Activated naive CD8-positive, alpha-beta T cell treated with anti-CD3 and anti-CD28 coated beads for 36 hours (primary cell): Measurements from ENCODE around the gene ADAM12. TPM values are rescaled to one million over a fixed set of nuclear protein-coding genes. Genes with fewer than 3 reads are reported as not detected.
A peak's percentile ranks its signal among the peaks of the same experiment; 100 is the strongest.

Experiments
- DNase-seq: peaks from one replicate; pipeline ENCODE4 v3.0.0; 2021
- H3K27ac Mint-ChIP-seq: one replicate; pipeline ENCODE4 v1.8.0; 2022; ENCODE audit warnings: mild to moderate bottlenecking, moderate library complexity, mixed read lengths
- H3K27me3 Mint-ChIP-seq: one replicate; pipeline ENCODE4 v1.8.0; 2022; ENCODE audit warnings: mild to moderate bottlenecking, mixed read lengths
- H3K36me3 Mint-ChIP-seq: one replicate; pipeline ENCODE4 v1.8.0; 2021; ENCODE audit warnings: mild to moderate bottlenecking, mixed read lengths
- H3K4me1 Mint-ChIP-seq: one replicate; pipeline ENCODE4 v1.8.0; 2021; ENCODE audit warnings: mixed read lengths
- H3K4me3 Mint-ChIP-seq: one replicate; pipeline ENCODE4 v1.8.0; 2022; ENCODE audit warnings: mild to moderate bottlenecking, moderate library complexity, mixed read lengths
- H3K9me3 Mint-ChIP-seq: one replicate; pipeline ENCODE4 v1.8.0; 2022; ENCODE audit warnings: mixed read lengths
- total RNA-seq, 2 experiments: library from RNA; stranded (reverse); gene quantifications; one replicate each; pipeline ENCODE4 v1.2.3, GENCODE V29; 2021

The ADAM12 gene
- total RNA-seq, 2 experiments from 2014 or later: 0.08 TPM; not detected in 1

GRCh38 chr10:126420567-126421300, 32.5 kb upstream of the ADAM12 start:
- no peak for DNase-seq
- no peak overlapping the region for H3K4me3 Mint-ChIP-seq
- H3K27me3 Mint-ChIP-seq: peaks cover 7% of the 10 kb centered on the region
- H3K27ac Mint-ChIP-seq: no peak overlapping the region
- peaks cover 20% of the 10 kb centered on the region for H3K9me3 Mint-ChIP-seq
- no peaks in the 10 kb centered on the region for H3K36me3 Mint-ChIP-seq
- no peaks in the 10 kb centered on the region for H3K4me1 Mint-ChIP-seq

GRCh38 chr10:126417220-126417825, 29.0 kb upstream of the ADAM12 start:
- H3K27me3 Mint-ChIP-seq: peaks cover 7% of the 10 kb centered on the region
- H3K9me3 Mint-ChIP-seq: peaks cover 8% of the 10 kb centered on the region
- H3K4me1 Mint-ChIP-seq: no peaks in the 10 kb centered on the region

GRCh38 chr10:126409821-126410220, 21.5 kb upstream of the ADAM12 start:
- no peak for DNase-seq
- H3K9me3 Mint-ChIP-seq: no peaks in the 10 kb centered on the region
- H3K36me3 Mint-ChIP-seq: no peaks in the 10 kb centered on the region
- peak overlapping the region; percentile 58 for H3K27ac Mint-ChIP-seq
- H3K27me3 Mint-ChIP-seq: peaks cover 17% of the 10 kb centered on the region
- H3K4me1 Mint-ChIP-seq: no peaks in the 10 kb centered on the region
- no peak overlapping the region for H3K4me3 Mint-ChIP-seq

More at GRCh38 chr10:126417220-126417825, 29.0 kb upstream of the ADAM12 start:
- no peak for DNase-seq
- no peak overlapping the region for H3K4me3 Mint-ChIP-seq
- H3K36me3 Mint-ChIP-seq: no peaks in the 10 kb centered on the region
- H3K27ac Mint-ChIP-seq: no peak overlapping the region

GRCh38 chr10:126408953-126409641, 20.8 kb upstream of the ADAM12 start:
- Mint-ChIP-seq H3K36me3 (no peaks in the 10 kb centered on the region), H3K27me3 (peaks cover 17% of the 10 kb centered on the region), H3K4me1 (no peaks in the 10 kb centered on the region), H3K9me3 (no peaks in the 10 kb centered on the region), H3K27ac (no peak overlapping the region), H3K4me3 (no peak overlapping the region)
- DNase-seq: no peak

GRCh38 chr10:126407831-126408230, 19.6 kb upstream of the ADAM12 start:
- no peaks in the 10 kb centered on the region for H3K9me3 Mint-ChIP-seq
- H3K27ac Mint-ChIP-seq: no peak overlapping the region
- H3K4me1 Mint-ChIP-seq: no peaks in the 10 kb centered on the region
- no peaks in the 10 kb centered on the region for H3K36me3 Mint-ChIP-seq
- DNase-seq: no peak
- H3K4me3 Mint-ChIP-seq: no peak overlapping the region
- peaks cover 17% of the 10 kb centered on the region for H3K27me3 Mint-ChIP-seq

- H3K4me1 Mint-ChIP-seq: no peaks in the 10 kb centered on the region
- DNase-seq: no peak
- peaks cover 17% of the 10 kb centered on the region for H3K27me3 Mint-ChIP-seq
- H3K4me3 Mint-ChIP-seq: no peak overlapping the region
- no peak overlapping the region for H3K27ac Mint-ChIP-seq
- no peaks in the 10 kb centered on the region for H3K36me3 Mint-ChIP-seq
- no peaks in the 10 kb centered on the region for H3K9me3 Mint-ChIP-seq
Observed at GRCh38 chr10:126405239-126405775, 17.0 kb upstream of the ADAM12 start.

GRCh38 chr10:126402721-126403695, 14.7 kb upstream of the ADAM12 start:
- no peaks in the 10 kb centered on the region for H3K4me1 Mint-ChIP-seq
- H3K27me3 Mint-ChIP-seq: peaks cover 7% of the 10 kb centered on the region
- H3K4me3 Mint-ChIP-seq: no peak overlapping the region
- DNase-seq: no peak
- no peaks in the 10 kb centered on the region for H3K9me3 Mint-ChIP-seq
- H3K36me3 Mint-ChIP-seq: no peaks in the 10 kb centered on the region
- H3K27ac Mint-ChIP-seq: no peak overlapping the region

- Mint-ChIP-seq H3K27me3 (peaks cover 7% of the 10 kb centered on the region), H3K4me3 (no peak overlapping the region), H3K9me3 (no peaks in the 10 kb centered on the region), H3K27ac (no peak overlapping the region), H3K36me3 (no peaks in the 10 kb centered on the region), H3K4me1 (no peaks in the 10 kb centered on the region)
- no peak for DNase-seq
Observed at GRCh38 chr10:126400641-126401040, 12.4 kb upstream of the ADAM12 start.

GRCh38 chr10:126398924-126399323, 10.6 kb upstream of the ADAM12 start:
- Mint-ChIP-seq H3K9me3 (peaks cover 2% of the 10 kb centered on the region), H3K36me3 (no peaks in the 10 kb centered on the region), H3K4me1 (no peaks in the 10 kb centered on the region), H3K27ac (no peak overlapping the region), H3K27me3 (no peaks in the 10 kb centered on the region), H3K4me3 (no peak overlapping the region)
- no peak for DNase-seq

- no peaks in the 10 kb centered on the region for H3K27me3 Mint-ChIP-seq
- no peak overlapping the region for H3K4me3 Mint-ChIP-seq
- no peak overlapping the region for H3K27ac Mint-ChIP-seq
Observed at GRCh38 chr10:126398383-126398743, 10.1 kb upstream of the ADAM12 start.

GRCh38 chr10:126397640-126398382, 9.5 kb upstream of the ADAM12 start:
- Mint-ChIP-seq H3K27ac (no peak overlapping the region), H3K27me3 (no peaks in the 10 kb centered on the region), H3K4me3 (no peak overlapping the region), H3K36me3 (no peaks in the 10 kb centered on the region), H3K4me1 (no peaks in the 10 kb centered on the region), H3K9me3 (peaks cover 2% of the 10 kb centered on the region)
- no peak for DNase-seq

More at GRCh38 chr10:126398383-126398743, 10.1 kb upstream of the ADAM12 start:
- Mint-ChIP-seq H3K36me3 (no peaks in the 10 kb centered on the region), H3K4me1 (no peaks in the 10 kb centered on the region), H3K9me3 (peaks cover 2% of the 10 kb centered on the region)
- DNase-seq: no peak

- no peaks in the 10 kb centered on the region for H3K27me3 Mint-ChIP-seq
- no peak overlapping the region for H3K4me3 Mint-ChIP-seq
- H3K27ac Mint-ChIP-seq: no peak overlapping the region
- no peak for DNase-seq
- no peaks in the 10 kb centered on the region for H3K36me3 Mint-ChIP-seq
- H3K9me3 Mint-ChIP-seq: peaks cover 2% of the 10 kb centered on the region
- H3K4me1 Mint-ChIP-seq: no peaks in the 10 kb centered on the region
Observed at GRCh38 chr10:126397156-126397555, 8.9 kb upstream of the ADAM12 start.

- DNase-seq: no peak
Observed at GRCh38 chr10:126394948-126395347, 6.7 kb upstream of the ADAM12 start.

GRCh38 chr10:126393076-126393475, 4.8 kb upstream of the ADAM12 start:
- Mint-ChIP-seq H3K27me3 (peaks cover 21% of the 10 kb centered on the region), H3K4me3 (no peak overlapping the region), H3K9me3 (peaks cover 2% of the 10 kb centered on the region), H3K36me3 (no peaks in the 10 kb centered on the region), H3K4me1 (no peaks in the 10 kb centered on the region), H3K27ac (no peak overlapping the region)
- DNase-seq: no peak

More at GRCh38 chr10:126394948-126395347, 6.7 kb upstream of the ADAM12 start:
- Mint-ChIP-seq H3K27ac (no peak overlapping the region), H3K4me3 (no peak overlapping the region), H3K27me3 (peaks cover 5% of the 10 kb centered on the region), H3K36me3 (no peaks in the 10 kb centered on the region), H3K9me3 (peaks cover 2% of the 10 kb centered on the region), H3K4me1 (no peaks in the 10 kb centered on the region)
